OCI-M2 (cell line): Measurements from ENCODE around the gene ASCC2.

Experiments used
- DNase-seq: peaks from one replicate; lab custom pipeline; 2025; ENCODE audit not compliant: unreplicated experiment; lab: John Stamatoyannopoulos, UW

ASCC2 gene

DNA sequence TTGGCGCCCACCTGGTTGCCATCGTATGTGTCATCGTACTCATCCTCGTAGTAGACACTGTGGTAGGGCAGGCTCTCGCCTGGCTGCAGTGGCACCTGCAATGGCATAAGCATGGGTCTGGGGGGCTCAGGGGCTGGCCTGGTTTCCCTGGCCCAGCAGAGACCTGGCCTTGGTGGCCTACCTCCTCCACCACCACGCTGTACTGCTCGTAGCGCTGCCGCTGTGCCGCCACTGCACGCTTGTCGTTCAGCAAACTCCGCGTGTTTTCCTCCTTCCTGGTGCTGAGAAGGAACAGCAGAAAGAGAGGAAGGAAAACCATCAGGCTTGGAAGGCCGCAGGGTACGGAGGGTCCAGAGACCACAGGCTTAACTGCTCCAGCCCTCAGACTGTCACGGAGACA lies 44.7 kb downstream of the ASCC2 start:
- DNase-seq, result no peak

GRCh38 chr22:29790061-29790460 lies 48.0 kb downstream of the ASCC2 start:
- DNase-seq, result no peak

GRCh38 chr22:29788339-29789279 lies 49.5 kb downstream of the ASCC2 start:
- no peak for DNase-seq

DNA sequence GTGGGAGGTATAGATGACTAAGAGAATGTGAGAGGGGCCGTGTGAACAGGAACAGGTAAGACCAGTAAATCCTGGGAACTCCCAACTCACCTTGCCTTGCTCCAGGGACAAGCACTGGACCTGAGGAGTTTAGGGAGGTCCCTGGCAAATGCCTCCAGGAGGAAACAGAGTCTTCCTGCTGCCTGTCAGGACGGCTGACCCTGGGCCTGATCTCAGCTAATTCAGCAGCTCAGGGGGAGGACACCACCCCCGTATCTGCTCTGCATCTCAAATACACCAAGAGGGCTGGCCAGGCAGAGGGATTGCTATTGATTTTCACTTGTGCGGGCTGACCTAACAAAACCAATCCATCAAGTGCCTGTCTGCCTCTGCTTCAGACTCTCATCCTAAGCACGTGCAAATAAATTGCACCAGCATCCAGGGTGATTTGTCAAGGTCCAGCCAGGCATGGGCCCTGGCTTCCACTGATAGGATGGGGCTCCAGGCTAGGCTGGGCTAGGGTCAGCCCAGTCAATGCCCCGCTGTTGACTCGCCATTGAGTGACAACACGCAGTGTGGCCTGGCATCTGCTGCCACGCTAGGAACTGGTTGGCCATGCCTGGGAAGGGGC lies 50.6 kb downstream of the ASCC2 start:
- no peak for DNase-seq

- no peak for DNase-seq
Measured at GRCh38 chr22:29786031-29786430, 52.0 kb downstream of the ASCC2 start.

DNA sequence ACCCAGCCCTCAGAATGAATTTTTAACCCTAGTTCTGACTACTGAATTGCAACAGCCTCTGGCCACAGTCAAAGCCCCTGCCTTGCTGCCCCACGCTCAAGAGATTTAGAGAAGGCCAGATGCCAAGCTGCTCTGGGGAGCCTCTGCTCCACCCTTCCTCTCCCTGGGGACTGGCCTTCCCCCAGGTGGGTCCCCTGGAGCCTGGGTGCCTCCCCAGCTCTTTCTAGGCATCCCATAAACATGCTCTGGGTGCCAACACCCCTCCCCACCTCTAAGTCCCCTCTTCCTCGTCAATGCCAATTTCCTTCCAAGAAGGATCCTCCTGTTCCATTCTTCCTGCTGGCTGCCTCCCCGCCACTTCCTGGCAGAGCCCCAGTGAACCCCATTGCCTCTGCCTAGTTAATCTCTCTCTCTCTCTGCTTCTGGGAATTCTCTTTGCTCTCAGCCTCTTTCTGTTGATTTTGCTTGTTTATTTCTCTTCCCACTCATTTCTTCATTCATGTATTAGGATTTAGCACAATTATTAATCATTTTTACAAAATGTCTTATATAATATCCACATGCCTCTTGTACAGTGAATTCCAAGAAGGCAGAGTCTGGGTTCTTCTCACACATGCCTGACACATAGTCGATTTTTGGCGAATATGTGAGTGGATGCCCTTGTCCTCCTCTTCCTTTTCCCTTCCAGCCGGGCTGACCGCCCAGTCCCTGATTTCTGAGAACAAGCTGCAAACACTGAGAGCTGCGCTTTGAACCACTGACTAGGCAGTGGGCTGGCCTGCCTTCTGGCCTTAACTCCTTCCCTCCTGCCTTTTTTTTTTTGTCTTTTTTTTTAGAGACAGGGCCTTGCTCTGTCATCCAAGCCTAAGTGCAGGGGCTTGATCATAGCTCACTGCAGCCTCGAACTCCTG lies 53.4 kb downstream of the ASCC2 start:
- no peak for DNase-seq

GRCh38 chr22:29782061-29782845 lies 55.8 kb downstream of the ASCC2 start:
- DNase-seq, result no peak

DNA sequence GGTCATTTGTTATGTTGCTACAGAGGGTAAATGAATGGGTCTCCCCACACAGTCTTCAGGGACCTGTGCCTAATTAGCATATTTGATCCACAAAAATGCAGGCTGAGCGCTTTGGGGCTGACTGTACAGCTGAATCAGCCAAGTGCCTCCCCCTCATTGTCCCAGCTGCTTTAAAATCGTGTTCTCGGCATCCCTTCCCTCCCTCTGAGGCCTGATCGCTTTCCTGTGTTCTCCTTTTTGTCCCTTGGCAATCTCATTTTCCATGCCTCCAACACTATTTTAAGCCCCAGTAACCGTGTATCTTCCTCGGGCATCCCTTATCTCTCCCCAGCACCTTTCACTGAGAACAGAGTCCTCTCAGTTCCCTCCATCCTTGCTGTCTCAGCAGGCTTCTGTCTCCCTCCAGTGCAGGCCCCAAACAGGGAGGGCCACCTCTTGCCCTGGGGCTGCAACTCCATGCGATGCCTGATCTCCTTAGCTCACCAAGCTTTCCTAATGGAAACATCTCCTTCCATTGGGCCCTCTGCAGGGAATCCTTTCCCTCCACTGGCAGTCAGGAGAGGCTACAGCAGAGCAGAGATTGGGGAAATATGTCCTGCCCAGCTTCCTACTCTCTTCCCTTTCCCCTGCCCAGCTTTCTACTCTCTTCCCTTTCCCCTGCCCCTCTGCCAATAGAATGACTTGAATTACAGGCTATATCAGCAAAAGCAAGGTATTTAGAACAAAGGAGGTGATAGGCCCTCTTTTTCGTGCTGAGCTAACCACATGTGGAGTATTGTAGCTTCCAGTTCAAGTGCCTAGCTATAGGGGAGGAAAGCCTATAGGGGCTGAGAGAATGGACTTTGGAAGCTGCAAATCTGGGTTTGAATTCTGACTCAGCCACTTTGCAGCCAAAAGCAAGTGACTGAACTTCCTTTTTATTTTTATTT lies 57.1 kb downstream of the ASCC2 start:
- peak; percentile 72 for DNase-seq

DNA sequence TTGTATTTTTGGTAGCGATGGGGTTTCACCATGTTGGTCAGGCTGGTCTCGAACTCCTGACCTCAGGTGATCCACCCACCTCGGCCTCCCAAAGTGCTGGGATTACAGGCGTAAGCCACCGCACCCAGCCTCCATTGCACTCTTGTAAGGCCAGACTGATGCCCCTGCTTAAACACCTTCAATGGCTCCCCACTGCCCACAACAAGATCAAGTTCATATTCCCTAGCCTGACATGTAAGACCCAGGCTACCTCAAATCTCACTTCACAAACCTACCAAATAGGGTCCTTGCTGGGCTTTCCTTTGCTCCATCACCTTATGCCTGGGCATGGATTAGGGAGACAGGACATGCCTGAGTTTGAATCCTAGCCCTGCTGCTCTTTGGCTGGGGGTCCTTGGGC lies 57.9 kb downstream of the ASCC2 start:
- DNase-seq, result no peak

DNA sequence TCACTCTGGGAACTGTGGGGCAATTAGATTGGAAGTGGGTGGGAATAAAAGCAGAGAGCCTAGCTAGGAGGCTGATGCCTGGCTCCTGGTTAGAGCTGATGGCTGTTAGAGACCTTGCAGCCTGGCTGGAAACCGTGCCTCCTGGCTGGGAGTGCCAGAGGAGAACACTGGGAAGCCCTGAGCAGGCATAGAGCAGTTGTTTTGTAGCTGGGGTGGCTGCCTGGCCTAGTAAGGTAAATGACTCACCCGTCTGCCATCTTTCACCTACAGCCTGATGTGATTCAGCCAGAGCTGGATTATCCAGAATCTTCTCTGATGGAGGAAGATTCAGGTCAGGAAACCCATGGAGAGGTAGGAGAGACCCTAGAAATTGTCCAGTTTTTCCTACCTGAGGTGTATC lies 64.8 kb downstream of the ASCC2 start:
- DNase-seq, result no peak

DNA sequence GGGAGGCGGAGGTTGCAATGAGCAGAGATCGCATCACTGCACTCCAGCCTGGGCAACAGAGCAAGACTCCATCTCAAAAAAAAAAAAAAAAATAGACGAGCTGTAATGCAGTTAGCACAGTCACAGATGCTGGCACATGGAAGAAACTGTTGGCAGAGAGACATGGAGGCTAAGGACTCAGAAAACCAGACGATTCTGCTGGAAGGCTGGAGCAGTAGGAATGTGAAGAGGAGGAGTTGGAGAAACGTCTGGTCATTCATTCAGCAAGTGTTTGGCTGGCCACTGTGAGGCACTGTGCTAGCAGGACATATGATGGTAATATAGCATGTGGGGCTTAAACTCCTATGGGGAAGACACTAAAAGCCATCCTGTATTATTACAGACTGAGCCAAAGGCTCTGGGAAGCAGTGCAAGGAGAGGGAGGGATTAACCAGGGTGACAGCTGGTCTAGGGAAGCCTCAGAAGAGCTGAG lies 65.9 kb downstream of the ASCC2 start:
- DNase-seq, result no peak

DNA sequence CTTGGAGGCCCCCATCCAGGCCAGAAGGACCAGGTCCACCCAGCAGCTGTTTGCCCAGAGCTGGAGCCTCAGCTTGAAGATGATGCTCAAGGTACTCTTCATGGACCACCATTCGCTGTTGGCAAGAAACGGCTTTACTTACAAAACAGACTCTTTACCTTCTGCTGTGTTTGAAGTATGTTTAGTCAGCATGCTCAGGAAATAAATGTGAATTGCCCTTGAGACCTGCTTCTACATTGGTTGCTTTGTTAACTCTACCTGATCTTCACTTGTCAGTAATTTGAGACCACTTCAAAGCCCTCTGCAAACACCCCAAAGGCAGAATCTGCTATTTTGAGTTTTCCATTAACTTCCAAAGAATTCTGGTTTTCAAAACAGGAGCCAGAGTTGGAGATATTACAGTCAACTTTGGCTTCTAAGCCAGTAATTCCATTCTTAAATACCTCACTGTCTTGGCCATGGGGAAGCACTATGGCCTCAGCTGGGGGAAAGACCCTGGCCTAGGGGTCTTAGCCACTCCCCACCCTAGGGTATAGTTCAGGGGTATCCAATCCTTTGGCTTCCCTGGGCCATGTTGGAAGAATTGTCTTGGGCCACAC lies 68.3 kb downstream of the ASCC2 start:
- no peak for DNase-seq

GRCh38 chr22:29768052-29768693 lies 69.9 kb downstream of the ASCC2 start:
- no peak for DNase-seq

GRCh38 chr22:29767171-29768051 lies 70.7 kb downstream of the ASCC2 start, which contains the start of gene UQCR10:
TSS of gene UQCR10 (plus strand) at chr22:29767369. CDS start at chr22:29767399, 30 bp downstream.
- no peak for DNase-seq

- DNase-seq, result peak; percentile 48
Measured at GRCh38 chr22:29766632-29767170, 71.4 kb downstream of the ASCC2 start, which contains the start of gene ZMAT5. TSS of gene ZMAT5 (minus strand) at chr22:29767007. CDS start at chr22:29748544, 18,463 bp downstream.

GRCh38 chr22:29765905-29766631 lies 72.0 kb downstream of the ASCC2 start:
- DNase-seq, result no peak
